GM23338 (cell line): ENCODE measurements around the gene PLEKHJ1. TPM values are rescaled to one million over a fixed set of nuclear protein-coding genes. Genes with fewer than 3 reads are reported as not detected.

Experiments used
- ATAC-seq: fragments of 200-7000 bp; cut with Tn5 transposase; 3 replicates; pipeline ENCODE4 v1.9.1; 2020
- DNase-seq: peaks from one replicate; pipeline ENCODE4 v3.0.0-alpha.2; 2015; ENCODE audit warnings: low spot score
- H2AFZ ChIP-seq: fragments of 200-600 bp; sonication (generic); 2 replicates; pipeline ENCODE4 v1.8.0; 2016; ENCODE audit warnings: antibody characterized with exemption, mild to moderate bottlenecking, moderate library complexity
- H3F3A ChIP-seq: fragments of 200-600 bp; sonication (generic); replicated peaks from 2 replicates; pipeline ENCODE4 v1.8.0; 2017; ENCODE audit warnings: antibody characterized with exemption, mixed run types, low read depth
- H3K27ac ChIP-seq: fragments of 200-600 bp; sonication (generic); 2 replicates; pipeline ENCODE4 v1.6.1; 2016; ENCODE audit warnings: low read depth
- H3K27me3 ChIP-seq: fragments of 200-600 bp; sonication (generic); 2 replicates; pipeline ENCODE4 v1.8.0; 2016; ENCODE audit warnings: mild to moderate bottlenecking, mixed run types, moderate library complexity; ENCODE audit not compliant: insufficient read depth
- H3K36me3 ChIP-seq: fragments of 200-600 bp; sonication (generic); 2 replicates; pipeline ENCODE4 v1.8.0; 2016; ENCODE audit warnings: mild to moderate bottlenecking; ENCODE audit not compliant: insufficient read depth
- H3K4me1 ChIP-seq: fragments of 200-600 bp; sonication (generic); 2 replicates; pipeline ENCODE4 v1.8.0; 2016; ENCODE audit warnings: mild to moderate bottlenecking, moderate library complexity; ENCODE audit not compliant: insufficient read depth
- H3K4me2 ChIP-seq: fragments of 200-600 bp; sonication (generic); 2 replicates; pipeline ENCODE4 v1.7.1; 2017; ENCODE audit warnings: mixed run types
- H3K4me3 ChIP-seq: fragments of 200-600 bp; sonication (generic); 2 replicates; pipeline ENCODE4 v1.6.1; 2016; ENCODE audit warnings: mixed run types
- H3K79me2 ChIP-seq: fragments of 200-600 bp; sonication (generic); replicated peaks from 2 replicates; pipeline ENCODE4 v1.8.0; 2017; ENCODE audit warnings: mild to moderate bottlenecking; ENCODE audit not compliant: insufficient read depth
- H3K9me2 ChIP-seq: fragments of 200-600 bp; sonication (generic); 2 replicates; pipeline ENCODE4 v1.8.0; 2017; ENCODE audit not compliant: insufficient read depth
- H4K20me1 ChIP-seq: fragments of 200-600 bp; sonication (generic); replicated peaks from 2 replicates; pipeline ENCODE4 v1.8.0; 2017; ENCODE audit warnings: mild to moderate bottlenecking; ENCODE audit not compliant: insufficient read depth
- H3K27ac Mint-ChIP-seq: 2 replicates; pipeline ENCODE4 v1.8.0; 2020; ENCODE audit warnings: inconsistent platforms, mild to moderate bottlenecking, moderate library complexity, mixed read lengths
- H3K27me3 Mint-ChIP-seq: 3 replicates; pipeline ENCODE4 v1.8.0; 2022; ENCODE audit warnings: low read depth, mild to moderate bottlenecking, moderate library complexity, mixed read lengths, inconsistent platforms; ENCODE audit not compliant: insufficient read depth, poor library complexity
- H3K36me3 Mint-ChIP-seq: 3 replicates; pipeline ENCODE4 v1.8.0; 2021; ENCODE audit warnings: low read depth, mild to moderate bottlenecking, inconsistent platforms, moderate library complexity, mixed read lengths
- H3K4me1 Mint-ChIP-seq: 3 replicates; pipeline ENCODE4 v1.8.0; 2020; ENCODE audit warnings: mild to moderate bottlenecking, inconsistent platforms, mixed read lengths
- H3K4me3 Mint-ChIP-seq: 3 replicates; pipeline ENCODE4 v1.8.0; 2021; ENCODE audit warnings: moderate library complexity, mild to moderate bottlenecking, inconsistent platforms, mixed read lengths
- H3K9me3 Mint-ChIP-seq: 3 replicates; pipeline ENCODE4 v1.8.0; 2020; ENCODE audit warnings: moderate library complexity, mild to moderate bottlenecking, inconsistent platforms, mixed read lengths
- CREB1 ChIP-seq: fragments of 250-450 bp; sonication (Bioruptor Pico); IDR thresholded peaks from 2 replicates; pipeline ENCODE4 v1.5.0; 2020; ENCODE audit warnings: low read depth, mild to moderate bottlenecking, moderate library complexity
- EZH2 ChIP-seq: fragments of 200-600 bp; sonication (generic); IDR thresholded peaks from one replicate; pipeline ENCODE4 v1.8.0; 2017; ENCODE audit warnings: antibody characterized with exemption, mild to moderate bottlenecking, low read depth; ENCODE audit not compliant: unreplicated experiment
- EZH2phosphoT487 ChIP-seq: fragments of 200-600 bp; sonication (generic); IDR thresholded peaks from one replicate; pipeline ENCODE4 v1.8.1; 2018; ENCODE audit warnings: antibody characterized with exemption; ENCODE audit not compliant: unreplicated experiment
- JUNB ChIP-seq: IDR thresholded peaks from one replicate; pipeline ENCODE4 v1.6.1; 2016; ENCODE audit warnings: antibody characterized with exemption; ENCODE audit not compliant: unreplicated experiment
- NANOG ChIP-seq: IDR thresholded peaks from 2 replicates; pipeline ENCODE4 v1.6.1; 2016; ENCODE audit warnings: antibody characterized with exemption, borderline replicate concordance
- POLR2AphosphoS5 ChIP-seq: IDR thresholded peaks from 2 replicates; pipeline ENCODE4 v1.6.1; 2016; ENCODE audit warnings: antibody characterized with exemption, low read depth
- STAT1 ChIP-seq: IDR thresholded peaks from one replicate; pipeline ENCODE4 v1.6.1; 2016; ENCODE audit warnings: antibody characterized with exemption; ENCODE audit not compliant: unreplicated experiment
- ZNF114 ChIP-seq: fragments of 250-450 bp; sonication (Bioruptor Pico); IDR thresholded peaks from 2 replicates; pipeline ENCODE4 v1.5.0; 2020; ENCODE audit warnings: mild to moderate bottlenecking, moderate library complexity
- polyA plus RNA-seq: library from polyadenylated mRNA; unstranded; fragments of >200 nt; fragmentation: Nextera tagmentation; extraction: Ambion mirVana; gene quantifications from 2 replicates; pipeline ENCODE4 v1.2.1, GENCODE V29; 2016
- total RNA-seq: library from RNA; depleted of rRNA; stranded (reverse); fragments of >200 nt; shearing (Covaris generic); gene quantifications from 2 replicates; pipeline ENCODE4 v1.2.3, GENCODE V29; 2014
- TF ChIP-seq, protein P1 (sequence below): IDR thresholded peaks from 2 replicates; pipeline ENCODE4 v1.6.1; 2016; ENCODE audit warnings: antibody characterized with exemption
- TF ChIP-seq, protein P2 (sequence below), 2 experiments: fragments of 200-600 bp in 1 of 2; sonication (generic) in 1 of 2; conservative IDR thresholded peaks; 2 replicates each; pipeline versions ENCODE4 v1.5.1 to v1.6.1; 2016 to 2017; ENCODE audit warnings: antibody characterized with exemption in 2 of 2, low read depth in 2 of 2, mild to moderate bottlenecking in 2 of 2, moderate library complexity in 1 of 2

PLEKHJ1 gene
- total and polyA plus RNA-seq, 2 experiments from 2014 or later, result 146 to 210 TPM

DNA sequence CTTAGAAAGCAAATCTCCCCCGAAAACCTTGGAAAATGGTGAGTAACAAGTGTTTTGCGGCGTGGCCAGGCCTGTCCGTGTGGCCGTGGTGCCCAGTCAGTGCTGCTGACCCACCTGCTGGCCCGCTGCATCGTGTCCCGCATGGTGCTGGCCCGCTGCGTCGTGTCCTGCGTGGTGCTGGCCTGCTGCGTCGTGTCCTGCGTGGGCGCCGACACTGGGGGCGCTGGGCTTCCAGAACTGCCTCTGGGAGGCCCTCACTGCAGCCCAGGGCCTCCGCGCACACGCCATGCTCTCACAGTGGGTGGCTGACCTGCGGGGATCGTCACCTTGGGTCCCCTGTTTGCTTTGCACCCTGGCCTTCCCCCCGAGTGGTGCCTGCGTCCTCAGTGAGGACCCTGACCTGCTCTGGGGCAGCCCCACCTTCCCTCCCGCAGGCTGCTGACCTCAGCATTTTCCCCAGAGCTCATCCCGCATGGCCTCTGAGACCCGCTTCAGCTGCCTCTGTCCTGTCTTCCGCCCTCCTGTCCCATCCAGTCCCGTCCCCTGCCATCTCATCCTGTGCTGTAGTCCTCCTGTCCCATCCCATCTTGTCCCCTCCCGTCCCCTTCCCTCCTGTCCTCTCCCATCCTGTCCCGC, 10.6 kb downstream of the PLEKHJ1 start:
- Histone ChIP-seq H3K4me1 (no peaks in the 10 kb centered on the region), H3F3A (0 out of 2 replicates have a peak, but pooled peaks cover 1% of the 10 kb centered on the region), H4K20me1 (peaks cover 5% of the 10 kb centered on the region; the same call in 1 of the 2 replicates), H3K27me3 (no peaks in the 10 kb centered on the region), H3K9me2 (no peaks in the 10 kb centered on the region), H3K4me3 (no peak overlapping the region), H3K27ac (peak overlapping the region; percentile 78), H3K36me3 (no peaks in the 10 kb centered on the region; the same call in 1 of the 2 replicates), H3K79me2 (no peaks in the 10 kb centered on the region), H3K4me2 (no peak overlapping the region), H2AFZ (no peak overlapping the region)
- no peak overlapping the region for H3K4me3 Mint-ChIP-seq
- ATAC-seq (no peak), DNase-seq (no peak)
- H3K4me1 Mint-ChIP-seq, result no peaks in the 10 kb centered on the region
- no peak for TF ChIP-seq NANOG
- no peak for TF ChIP-seq JUNB
- no peak for TF ChIP-seq STAT1
- TF ChIP-seq, protein P1, sequence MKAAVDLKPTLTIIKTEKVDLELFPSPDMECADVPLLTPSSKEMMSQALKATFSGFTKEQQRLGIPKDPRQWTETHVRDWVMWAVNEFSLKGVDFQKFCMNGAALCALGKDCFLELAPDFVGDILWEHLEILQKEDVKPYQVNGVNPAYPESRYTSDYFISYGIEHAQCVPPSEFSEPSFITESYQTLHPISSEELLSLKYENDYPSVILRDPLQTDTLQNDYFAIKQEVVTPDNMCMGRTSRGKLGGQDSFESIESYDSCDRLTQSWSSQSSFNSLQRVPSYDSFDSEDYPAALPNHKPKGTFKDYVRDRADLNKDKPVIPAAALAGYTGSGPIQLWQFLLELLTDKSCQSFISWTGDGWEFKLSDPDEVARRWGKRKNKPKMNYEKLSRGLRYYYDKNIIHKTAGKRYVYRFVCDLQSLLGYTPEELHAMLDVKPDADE, result no peak
- TF ChIP-seq, protein P2, sequence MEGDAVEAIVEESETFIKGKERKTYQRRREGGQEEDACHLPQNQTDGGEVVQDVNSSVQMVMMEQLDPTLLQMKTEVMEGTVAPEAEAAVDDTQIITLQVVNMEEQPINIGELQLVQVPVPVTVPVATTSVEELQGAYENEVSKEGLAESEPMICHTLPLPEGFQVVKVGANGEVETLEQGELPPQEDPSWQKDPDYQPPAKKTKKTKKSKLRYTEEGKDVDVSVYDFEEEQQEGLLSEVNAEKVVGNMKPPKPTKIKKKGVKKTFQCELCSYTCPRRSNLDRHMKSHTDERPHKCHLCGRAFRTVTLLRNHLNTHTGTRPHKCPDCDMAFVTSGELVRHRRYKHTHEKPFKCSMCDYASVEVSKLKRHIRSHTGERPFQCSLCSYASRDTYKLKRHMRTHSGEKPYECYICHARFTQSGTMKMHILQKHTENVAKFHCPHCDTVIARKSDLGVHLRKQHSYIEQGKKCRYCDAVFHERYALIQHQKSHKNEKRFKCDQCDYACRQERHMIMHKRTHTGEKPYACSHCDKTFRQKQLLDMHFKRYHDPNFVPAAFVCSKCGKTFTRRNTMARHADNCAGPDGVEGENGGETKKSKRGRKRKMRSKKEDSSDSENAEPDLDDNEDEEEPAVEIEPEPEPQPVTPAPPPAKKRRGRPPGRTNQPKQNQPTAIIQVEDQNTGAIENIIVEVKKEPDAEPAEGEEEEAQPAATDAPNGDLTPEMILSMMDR (conservative IDR thresholded peaks at IDR 0.05; ENCODE audit: low read depth in 2 of 2), result no peak
- TF ChIP-seq EZH2phosphoT487, result no peak
- H3K27me3 Mint-ChIP-seq, result peaks cover 6% of the 10 kb centered on the region
- no peaks in the 10 kb centered on the region for H3K9me3 Mint-ChIP-seq
- H3K36me3 Mint-ChIP-seq, result peaks cover 35% of the 10 kb centered on the region
- H3K27ac Mint-ChIP-seq, result no peak overlapping the region

- peaks cover 32% of the 10 kb centered on the region for H3K36me3 Mint-ChIP-seq
- no peak overlapping the region for H3K4me3 Mint-ChIP-seq
- Histone ChIP-seq H3K4me2 (no peak overlapping the region), H3K79me2 (no peaks in the 10 kb centered on the region), H4K20me1 (peaks cover 4% of the 10 kb centered on the region; the same call in 1 of the 2 replicates), H3F3A (0 out of 2 replicates have a peak, but pooled peaks cover 4% of the 10 kb centered on the region), H3K36me3 (no peaks in the 10 kb centered on the region; the same call in 1 of the 2 replicates), H2AFZ (no peak overlapping the region), H3K27me3 (no peaks in the 10 kb centered on the region), H3K4me1 (no peaks in the 10 kb centered on the region), H3K4me3 (no peak overlapping the region), H3K9me2 (no peaks in the 10 kb centered on the region), H3K27ac (peak overlapping the region; percentile 78)
- no peaks in the 10 kb centered on the region for H3K9me3 Mint-ChIP-seq
- H3K4me1 Mint-ChIP-seq, result no peaks in the 10 kb centered on the region
- ATAC-seq, result no peak
- peak overlapping the region; percentile 87 for H3K27ac Mint-ChIP-seq
- H3K27me3 Mint-ChIP-seq, result peaks cover 7% of the 10 kb centered on the region
- DNase-seq, result no peak
- TF ChIP-seq JUNB (no peak), EZH2phosphoT487 (no peak), ZNF114 (CRISPR knock-in tag) (no peak), EZH2 (no peak), CREB1 (CRISPR knock-in tag) (no peak), POLR2AphosphoS5 (no peak)
Measured at GRCh38 chr19:2224754-2225349, 11.3 kb downstream of the PLEKHJ1 start.
